ENCODE measurements around the gene ARHGAP6.
"Not testable (repeated sequence)": the region's sequence is repeated elsewhere in the genome, so short reads cannot be mapped to it uniquely, and the experiment has no call there.

GRCh38 chrX:11235377-11235776 lies 430.3 kb downstream of the ARHGAP6 start:
- not testable (repeated sequence) for TF ChIP-seq CTCF (IDR thresholded peaks at IDR 0.05; ENCODE audit: low read length); EZH2phosphoT487 (IDR thresholded peaks at IDR 0.05; ENCODE audit: low read length); EZH2 (optimal IDR thresholded peaks at IDR 0.05; ENCODE audit: low read depth, low read length)
